H54 (cell line): Measurements from ENCODE around the gene KIF24.
"Not testable (repeated sequence)": the region's sequence is repeated elsewhere in the genome, so short reads cannot be mapped to it uniquely, and the experiment has no call there.

Source experiments
- DNase-seq: peaks from one replicate; pipeline ENCODE4 v3.0.0; 2011; ENCODE audit warnings: low spot score, mixed read lengths; ENCODE audit not compliant: insufficient read length
- FAIRE-seq: peaks from 3 replicates; lab custom pipeline; 2011; peaks lifted over from hg19 to GRCh38; lab: Jason Lieb, UNC
- POLR2A ChIP-seq: IDR thresholded peaks from 2 replicates; pipeline ENCODE4 v1.6.1; 2011; ENCODE audit warnings: low read depth, mild to moderate bottlenecking, low read length

Gene KIF24

DNA sequence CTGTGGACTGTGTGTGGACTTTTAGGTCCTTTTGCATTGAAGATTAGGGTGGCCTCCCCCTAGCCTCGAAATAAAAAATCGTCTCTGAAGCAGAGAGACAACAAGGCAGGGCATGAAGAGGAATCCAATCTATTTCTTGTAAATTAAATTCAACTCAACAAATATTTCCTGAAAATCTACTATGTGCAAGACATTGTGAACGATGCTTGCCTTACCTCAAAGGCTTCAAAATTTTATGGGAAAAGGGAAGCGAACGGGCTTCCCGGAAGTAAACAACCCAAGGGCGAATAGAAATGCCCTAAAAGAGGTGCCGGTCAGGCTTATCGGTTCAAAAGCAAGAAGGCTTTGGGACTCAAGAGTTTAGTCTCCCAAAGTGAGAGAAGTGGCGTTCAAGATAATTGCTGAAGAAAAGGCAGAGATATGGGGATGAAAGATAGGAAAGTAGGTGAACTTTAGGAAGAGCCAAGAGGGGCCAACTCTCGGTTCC, 525 bp downstream of the KIF24 start:
- DNase-seq: no peak
- TF ChIP-seq POLR2A: no peak
- peak; percentile 11 for FAIRE-seq

DNA sequence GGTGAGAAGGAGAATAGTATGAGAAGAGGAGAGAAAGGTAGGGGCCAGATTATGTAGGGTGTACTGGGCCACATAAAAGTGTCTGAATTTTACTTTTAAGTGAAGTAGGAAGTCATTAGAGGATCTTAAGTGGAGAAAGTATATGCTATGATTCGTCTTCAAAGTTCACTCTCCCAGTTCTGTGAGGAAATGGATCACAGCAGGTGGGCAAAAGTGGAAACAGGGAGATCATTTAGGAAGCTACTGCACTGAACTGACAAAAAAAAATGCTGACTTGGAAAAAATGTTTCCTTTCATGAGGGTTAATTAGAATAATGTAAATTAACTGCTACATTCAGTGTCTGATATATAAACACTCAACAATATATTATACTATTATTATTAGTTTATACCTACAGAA, 2.4 kb downstream of the KIF24 start:
- DNase-seq (no peak), FAIRE-seq (no peak)
- TF ChIP-seq POLR2A: no peak

DNA sequence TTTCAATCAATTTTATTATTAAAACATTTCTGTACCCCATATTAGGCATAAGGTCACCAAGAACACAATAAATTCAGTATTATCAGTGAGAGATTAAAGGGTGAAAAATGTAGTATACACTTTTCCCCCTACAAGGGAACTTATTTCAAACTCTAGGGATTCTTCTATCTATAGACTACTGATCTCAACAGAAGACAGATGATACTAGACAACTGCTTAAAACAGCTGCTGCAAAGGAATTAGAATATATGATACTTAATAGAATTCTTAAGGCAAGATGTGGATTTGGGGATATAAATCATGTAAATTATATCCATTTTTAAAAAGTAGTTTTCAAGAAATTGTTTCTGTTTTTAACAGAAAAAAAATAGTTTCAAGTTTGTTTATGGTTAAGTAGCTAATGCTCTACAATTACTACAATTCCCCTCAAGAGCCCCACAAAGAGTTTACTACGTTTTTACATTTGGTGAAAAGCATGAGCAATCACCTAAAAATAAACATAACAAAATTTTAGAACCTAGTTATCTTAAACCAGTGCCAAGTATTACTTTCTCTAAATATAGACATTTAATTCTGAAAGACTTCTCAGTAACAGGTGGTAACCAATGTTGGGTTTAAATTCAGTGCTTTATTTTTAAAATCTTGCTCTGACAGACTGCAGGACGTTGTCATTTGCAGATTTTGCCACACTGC, 6.0 kb downstream of the KIF24 start:
- FAIRE-seq: no peak

DNA sequence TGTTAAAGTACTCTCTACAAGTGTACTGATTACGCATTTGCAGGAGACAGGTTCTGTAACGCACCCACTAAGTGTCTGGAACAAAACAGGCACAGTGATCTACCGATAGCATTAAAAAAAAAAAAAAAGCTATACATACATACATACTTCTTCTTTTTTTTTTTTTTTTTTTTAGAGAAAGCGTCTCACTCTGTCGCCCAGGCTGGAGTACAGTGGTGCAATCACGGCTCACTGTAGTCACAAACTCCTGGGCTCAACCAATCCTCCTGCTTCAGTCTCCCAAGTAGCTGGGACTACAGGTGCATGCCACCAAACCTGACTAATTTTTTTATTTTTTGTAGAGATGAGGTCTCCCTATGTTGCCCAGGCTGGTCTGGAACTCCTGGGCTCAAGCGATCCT, 7.6 kb downstream of the KIF24 start:
- FAIRE-seq: no peak
- TF ChIP-seq POLR2A: no peak
- no peak for DNase-seq

More for the DNA sequence above, 6.0 kb downstream of the KIF24 start:
- DNase-seq: no peak
- TF ChIP-seq POLR2A: no peak

- no peak for DNase-seq
- TF ChIP-seq POLR2A: no peak
- no peak for FAIRE-seq
These were observed 10.8 kb downstream of the KIF24 start for GRCh38 chr9:34318163-34318790.

- DNase-seq: no peak
- no peak for TF ChIP-seq POLR2A
- FAIRE-seq: no peak
These were observed 11.6 kb downstream of the KIF24 start for GRCh38 chr9:34317436-34317835.

DNA sequence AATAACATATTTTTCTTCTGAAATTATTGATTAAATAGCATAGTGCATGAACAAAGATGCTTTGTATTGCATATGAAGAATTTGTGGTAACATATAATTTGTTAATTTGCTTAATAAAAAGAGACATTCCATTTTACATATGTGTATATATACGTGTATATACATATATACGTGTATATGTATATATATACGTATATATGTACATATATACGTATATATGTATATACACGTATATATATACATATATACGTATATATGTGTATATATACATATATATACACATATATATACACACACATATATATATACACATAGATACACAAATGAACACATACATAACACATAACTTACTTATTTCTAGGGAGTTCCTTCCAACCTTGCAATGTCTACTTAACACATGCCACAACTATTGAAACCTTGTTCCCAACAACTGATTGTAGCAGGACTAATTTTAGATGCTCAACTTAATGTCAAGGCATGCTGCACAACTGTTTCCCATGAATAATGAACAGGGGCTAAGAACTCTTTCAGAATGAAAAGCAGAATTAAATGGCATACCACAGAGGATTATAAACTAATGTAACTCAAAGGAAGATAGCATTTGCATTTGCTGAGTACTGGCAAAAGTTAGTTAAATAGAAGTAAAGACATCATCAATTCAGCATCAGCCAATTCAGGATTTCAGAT, 17.4 kb downstream of the KIF24 start:
- FAIRE-seq: peak; percentile 73
- TF ChIP-seq POLR2A: no peak
- DNase-seq: no peak

DNA sequence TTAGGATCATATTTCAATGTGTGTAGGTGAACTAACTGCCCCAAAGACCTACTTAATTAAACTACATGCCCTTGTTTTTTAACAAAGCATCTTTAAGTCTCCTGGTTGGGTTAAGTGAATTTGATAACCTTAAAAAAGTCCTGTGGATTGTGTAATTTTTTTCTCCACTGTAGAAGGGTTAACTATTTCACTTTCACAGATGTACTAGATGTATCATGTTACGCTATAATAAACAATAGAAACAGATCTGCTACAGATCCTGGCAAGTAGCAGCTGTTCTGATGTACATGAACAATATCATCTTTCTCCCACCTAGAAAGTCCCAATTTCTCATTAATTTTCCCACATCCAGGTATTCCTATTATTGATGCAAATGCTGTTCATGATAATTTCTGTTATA, 18.9 kb downstream of the KIF24 start:
- TF ChIP-seq POLR2A: no peak

DNA sequence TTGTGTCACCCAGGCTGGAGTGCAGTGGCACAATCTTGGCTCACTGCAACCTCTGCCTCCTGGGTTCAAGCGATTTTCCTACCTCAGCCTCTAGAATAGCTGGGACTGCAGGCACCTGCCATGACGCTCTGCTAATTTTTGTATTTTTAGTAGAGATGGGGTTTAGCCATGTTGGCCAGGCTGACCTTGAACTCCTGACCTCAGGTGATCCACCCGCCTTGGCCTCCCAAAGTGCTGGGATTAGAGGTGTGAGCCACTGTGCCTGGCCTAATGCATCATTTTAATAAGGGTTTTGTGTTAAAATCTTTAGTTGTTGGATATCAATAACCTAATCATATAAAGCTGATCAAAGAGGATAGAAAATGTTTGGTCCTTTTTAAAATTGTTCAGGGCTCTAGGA, 20.8 kb downstream of the KIF24 start:
- FAIRE-seq, DNase-seq: not testable (repeated sequence)

More for the DNA sequence above, 18.9 kb downstream of the KIF24 start:
- no peak for DNase-seq
- FAIRE-seq: no peak

DNA sequence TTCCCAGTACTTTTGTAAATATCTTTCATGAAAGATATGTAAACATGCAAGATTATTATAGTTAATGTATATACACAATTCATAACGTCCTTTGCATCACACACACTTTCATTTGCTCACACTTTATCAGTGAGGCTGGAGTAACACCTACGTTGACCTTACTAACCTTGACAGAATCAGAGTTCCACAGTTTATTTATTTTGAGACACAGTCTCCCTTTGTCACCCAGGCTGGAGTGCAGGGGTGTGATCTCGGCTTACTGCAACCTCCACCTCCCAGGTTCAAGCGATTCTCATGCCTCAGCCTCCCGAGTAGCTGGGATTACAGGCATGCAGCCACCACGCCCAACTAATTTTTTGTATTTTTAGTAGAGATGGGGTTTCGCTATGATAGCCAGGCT, 28.0 kb downstream of the KIF24 start:
- FAIRE-seq, DNase-seq: not testable (repeated sequence)

DNA sequence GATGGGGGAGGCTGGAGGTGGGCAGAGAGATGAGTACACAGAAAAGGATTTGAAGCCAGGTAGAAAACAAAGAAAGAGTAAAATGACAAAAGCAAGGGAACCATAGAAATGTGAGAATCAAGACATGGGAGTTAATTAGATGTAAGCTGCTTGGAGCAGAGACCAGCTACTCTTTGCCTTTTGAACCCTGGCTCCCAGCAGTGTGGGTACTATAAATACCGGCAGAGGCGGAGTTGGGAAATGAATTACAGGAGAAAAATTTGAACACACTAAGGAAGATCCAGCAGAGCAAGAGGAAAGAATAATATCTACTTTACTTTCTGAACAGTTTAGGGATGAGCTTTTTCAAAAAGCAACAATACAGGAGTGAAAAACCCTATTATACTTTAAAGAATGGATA, 36.5 kb downstream of the KIF24 start:
- DNase-seq (no peak), FAIRE-seq (no peak)
- TF ChIP-seq POLR2A: no peak

DNA sequence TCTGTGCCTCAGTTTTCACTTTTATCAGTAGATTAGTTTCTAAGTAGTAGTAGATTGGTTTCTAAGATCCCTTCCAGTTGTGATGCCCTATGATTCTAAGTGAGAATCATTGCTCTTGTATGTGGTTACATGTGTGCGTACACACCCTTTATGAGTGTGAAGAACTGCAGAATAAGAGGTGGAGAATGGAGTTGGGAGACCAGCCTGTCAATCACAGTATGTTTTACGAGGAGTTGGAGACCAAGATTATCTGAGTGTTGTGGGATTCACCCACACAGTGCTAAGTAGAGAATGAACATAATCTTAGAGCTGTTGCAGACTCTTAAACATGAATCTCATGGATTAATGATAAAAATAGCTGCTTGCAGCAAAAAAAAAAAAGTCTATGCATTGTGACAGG, 37.6 kb downstream of the KIF24 start:
- DNase-seq (no peak), FAIRE-seq (no peak)
- TF ChIP-seq POLR2A: no peak

DNA sequence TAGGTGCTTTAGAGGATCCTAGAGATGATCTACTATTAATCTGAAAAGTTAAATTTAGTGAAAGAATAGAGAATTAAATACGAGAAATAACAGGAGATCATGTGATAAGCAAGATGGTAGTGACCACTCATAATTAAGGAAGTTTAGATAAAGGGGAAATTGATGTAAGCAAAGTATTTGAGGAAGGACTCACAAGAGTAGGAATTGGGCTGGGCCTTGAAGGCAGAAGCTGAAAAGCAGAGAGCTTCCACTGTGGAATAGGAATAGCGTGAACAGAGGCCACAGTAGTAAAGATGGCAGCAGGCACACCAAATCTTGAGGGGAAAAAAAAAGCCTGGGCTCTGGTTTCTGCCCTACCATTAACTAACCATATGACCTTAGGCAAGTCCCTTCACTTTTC, 38.0 kb downstream of the KIF24 start:
- DNase-seq (no peak), FAIRE-seq (no peak)
- no peak for TF ChIP-seq POLR2A

GRCh38 chr9:34289159-34289558, 39.9 kb downstream of the KIF24 start:
- no peak for DNase-seq
- no peak for FAIRE-seq
- no peak for TF ChIP-seq POLR2A
